Measurements from ENCODE around the gene SOX6.

- TF ChIP-seq POLR2AphosphoS5 (IDR thresholded peaks at IDR 0.05), result peak in 1 of 2 donors; percentile 49
- TF ChIP-seq CTCF (IDR thresholded peaks at IDR 0.05), result no peak
Observed at GRCh38 chr11:15967966-15968365, 388.4 kb downstream of the SOX6 start.
